Trophoblast cell (in vitro differentiated cells and primary cell): ENCODE results near the gene HSF4.
A peak's percentile ranks its signal among the peaks of the same experiment; 100 is the strongest.

Experiments
- DNase-seq, 2 donors: peaks; one replicate each; pipeline ENCODE4 v3.0.0-alpha.2; 2016
- H2AFZ ChIP-seq: 2 replicates; pipeline ENCODE4 v1.6.1; 2013; ENCODE audit warnings: low read length, moderate library complexity, mild to moderate bottlenecking; ENCODE audit not compliant: insufficient read depth, poor library complexity
- H2AK5ac ChIP-seq: 2 replicates; pipeline ENCODE4 v1.6.1; 2013; ENCODE audit warnings: mild to moderate bottlenecking, low read length
- H2BK120ac ChIP-seq: 2 replicates; pipeline ENCODE4 v1.6.1; 2013; ENCODE audit warnings: low read length, mild to moderate bottlenecking, moderate library complexity; ENCODE audit not compliant: insufficient read depth, poor library complexity
- H2BK12ac ChIP-seq: 2 replicates; pipeline ENCODE4 v1.6.1; 2013; ENCODE audit warnings: mild to moderate bottlenecking, low read length, moderate library complexity
- H2BK5ac ChIP-seq: 2 replicates; pipeline ENCODE4 v1.6.1; 2013; ENCODE audit warnings: low read length, low read depth, moderate library complexity, mild to moderate bottlenecking; ENCODE audit not compliant: poor library complexity
- H3K14ac ChIP-seq: 2 replicates; pipeline ENCODE4 v1.6.1; 2013; ENCODE audit warnings: mild to moderate bottlenecking, low read length
- H3K18ac ChIP-seq: 2 replicates; pipeline ENCODE4 v1.6.1; 2013; ENCODE audit warnings: mild to moderate bottlenecking, low read length
- H3K23ac ChIP-seq: 2 replicates; pipeline ENCODE4 v1.6.1; 2013; ENCODE audit warnings: low read length
- H3K27ac ChIP-seq: 2 replicates; pipeline ENCODE4 v1.5.1; 2013; ENCODE audit warnings: low read depth, mild to moderate bottlenecking, inconsistent platforms, low read length, moderate library complexity
- H3K27me3 ChIP-seq: 2 replicates; pipeline ENCODE4 v1.6.1; 2013; ENCODE audit warnings: inconsistent platforms, mild to moderate bottlenecking, low read length, moderate library complexity; ENCODE audit not compliant: insufficient read depth
- H3K36me3 ChIP-seq, 2 experiments: 1 replicate in 1 of 2; 2 replicates in 1 of 2; pipeline ENCODE4 v1.6.1; 2013; ENCODE audit warnings: low read length in 2 of 2, mild to moderate bottlenecking in 2 of 2, moderate library complexity in 1 of 2; ENCODE audit not compliant: insufficient read depth in 2 of 2, control insufficient read depth in 1 of 2
- H3K4ac ChIP-seq: 2 replicates; pipeline ENCODE4 v1.6.1; 2013; ENCODE audit warnings: low read depth, mild to moderate bottlenecking, low read length, moderate library complexity
- H3K4me1 ChIP-seq, 2 experiments: 1 replicate in 1 of 2; 2 replicates in 1 of 2; pipeline ENCODE4 v1.6.1; 2013; ENCODE audit warnings: low read length in 2 of 2, mild to moderate bottlenecking in 2 of 2, moderate library complexity in 1 of 2; ENCODE audit not compliant: insufficient read depth in 2 of 2, control insufficient read depth in 1 of 2
- H3K4me2 ChIP-seq: 2 replicates; pipeline ENCODE4 v1.6.1; 2013; ENCODE audit warnings: inconsistent platforms, mild to moderate bottlenecking, low read length, moderate library complexity
- H3K4me3 ChIP-seq: 2 replicates; pipeline ENCODE4 v1.5.1; 2013; ENCODE audit warnings: mild to moderate bottlenecking, low read depth, low read length, inconsistent platforms
- H3K79me1 ChIP-seq: one replicate; pipeline ENCODE4 v1.6.1; 2013; ENCODE audit warnings: low read length
- H3K79me2 ChIP-seq: 2 replicates; pipeline ENCODE4 v1.6.1; 2013; ENCODE audit warnings: low read length, mild to moderate bottlenecking; ENCODE audit not compliant: control insufficient read depth, insufficient read depth, poor library complexity
- H3K9ac ChIP-seq: 2 replicates; pipeline ENCODE4 v1.6.1; 2013; ENCODE audit warnings: mild to moderate bottlenecking, low read length
- H3K9me3 ChIP-seq: 2 replicates; pipeline ENCODE4 v1.6.1; 2013; ENCODE audit warnings: low read depth, mild to moderate bottlenecking, control low read depth, inconsistent platforms, low read length; ENCODE audit not compliant: insufficient read depth
- H4K12ac ChIP-seq: 2 replicates; pipeline ENCODE4 v1.6.1; 2013; ENCODE audit warnings: low read depth, mild to moderate bottlenecking, low read length, moderate library complexity
- H4K8ac ChIP-seq: 2 replicates; pipeline ENCODE4 v1.6.1; 2013; ENCODE audit warnings: low read depth, mild to moderate bottlenecking, low read length, moderate library complexity
- H4K91ac ChIP-seq: one replicate; pipeline ENCODE4 v1.6.1; 2013; ENCODE audit warnings: low read depth, mild to moderate bottlenecking, low read length, moderate library complexity
- WGBS: extraction: QIAGEN DNeasy Blood & Tissue Kit; methylation state at CpG from one replicate; pipeline ENCODE4 v1.1.7; 2013; ENCODE audit warnings: missing lambda C conversion rate; ENCODE audit not compliant: insufficient read length, insufficient coverage; ENCODE audit errors: extremely low coverage; 5-methylcytosine and 5-hydroxymethylcytosine counted together

HSF4 gene

GRCh38 chr16:67204076-67204475, 39.5 kb downstream of the HSF4 start:
- H3K9me3 ChIP-seq, result peaks cover 4% of the 10 kb centered on the region
- H3K23ac ChIP-seq, result no peak overlapping the region
- no peak overlapping the region for H2BK5ac ChIP-seq
- WGBS, result no CpG with 5 or more reads among the region's 4 CpGs
- no peak overlapping the region for H2BK12ac ChIP-seq
- no peak overlapping the region for H4K12ac ChIP-seq
- H3K18ac ChIP-seq, result no peak overlapping the region
- no peak overlapping the region for H4K91ac ChIP-seq
- H4K8ac ChIP-seq, result no peak overlapping the region
- H3K4me3 ChIP-seq, result no peak overlapping the region
- H2AFZ ChIP-seq, result no peak overlapping the region
- H3K4me1 ChIP-seq, result peaks cover 29 to 31% of the 10 kb centered on the region in 2 experiments
- no peak overlapping the region for H3K4me2 ChIP-seq
- peaks cover 31 to 36% of the 10 kb centered on the region in 2 experiments for H3K36me3 ChIP-seq
- no peaks in the 10 kb centered on the region for H3K79me2 ChIP-seq
- DNase-seq, result no peak
- no peak overlapping the region for H3K27ac ChIP-seq
- no peak overlapping the region for H3K9ac ChIP-seq
- no peak overlapping the region for H3K14ac ChIP-seq
- no peaks in the 10 kb centered on the region for H3K27me3 ChIP-seq
- H3K79me1 ChIP-seq, result peaks cover 11% of the 10 kb centered on the region
- H2AK5ac ChIP-seq, result no peak overlapping the region
- no peak overlapping the region for H3K4ac ChIP-seq
- H2BK120ac ChIP-seq, result no peak overlapping the region

- Histone ChIP-seq H3K4me2 (no peak overlapping the region), H3K18ac (peak overlapping the region; percentile 30), H2AK5ac (no peak overlapping the region), H3K27me3 (no peaks in the 10 kb centered on the region), H3K36me3 (peaks cover 28 to 29% of the 10 kb centered on the region in 2 experiments), H3K79me1 (peaks cover 9% of the 10 kb centered on the region), H3K14ac (peak overlapping the region; percentile 9), H4K8ac (no peak overlapping the region), H2BK12ac (no peak overlapping the region), H2AFZ (no peak overlapping the region), H3K23ac (no peak overlapping the region), H3K79me2 (no peaks in the 10 kb centered on the region), H3K4me1 (peaks cover 22 to 26% of the 10 kb centered on the region in 2 experiments), H4K91ac (no peak overlapping the region), H3K4ac (no peak overlapping the region), H3K27ac (no peak overlapping the region), H3K4me3 (no peak overlapping the region), H4K12ac (no peak overlapping the region), H3K9me3 (peaks cover 5% of the 10 kb centered on the region), H2BK5ac (no peak overlapping the region), H3K9ac (no peak overlapping the region), H2BK120ac (peak overlapping the region; percentile 13)
- WGBS, result no CpG with 5 or more reads among the region's 8 CpGs
- no peak for DNase-seq
These were observed 41.7 kb downstream of the HSF4 start for GRCh38 chr16:67206129-67206837.

DNA sequence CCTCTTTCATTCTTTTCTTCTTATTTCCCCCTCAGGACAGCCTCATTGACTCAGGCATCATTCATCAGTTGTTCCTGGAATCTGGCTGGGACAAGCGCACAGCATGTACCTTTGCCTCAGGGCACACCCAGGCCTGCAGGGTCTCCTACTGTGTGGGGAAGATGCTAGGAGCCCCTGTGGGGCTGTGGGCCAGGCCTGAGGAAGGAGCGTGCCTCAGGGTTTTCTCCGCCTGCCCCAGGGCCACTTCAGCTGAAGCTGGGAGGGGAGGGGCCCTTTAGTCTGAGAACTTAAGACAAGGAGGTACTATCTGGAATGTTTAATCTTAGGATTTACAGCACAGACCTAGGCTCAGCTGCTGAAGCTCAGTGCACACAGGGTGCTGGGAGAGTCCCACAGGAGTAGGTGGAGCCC, 42.3 kb downstream of the HSF4 start:
- no peak overlapping the region for H3K9ac ChIP-seq
- H2AK5ac ChIP-seq, result no peak overlapping the region
- H3K23ac ChIP-seq, result no peak overlapping the region
- H3K4ac ChIP-seq, result no peak overlapping the region
- peak overlapping the region; percentile 33 for H4K91ac ChIP-seq
- H3K9me3 ChIP-seq, result peaks cover 5% of the 10 kb centered on the region
- peaks cover 23 to 24% of the 10 kb centered on the region in 2 experiments for H3K36me3 ChIP-seq
- H3K79me1 ChIP-seq, result peaks cover 9% of the 10 kb centered on the region
- H3K27ac ChIP-seq, result no peak overlapping the region
- no peaks in the 10 kb centered on the region for H3K79me2 ChIP-seq
- H3K4me3 ChIP-seq, result no peak overlapping the region
- H3K14ac ChIP-seq, result no peak overlapping the region
- H3K4me2 ChIP-seq, result no peak overlapping the region
- H2AFZ ChIP-seq, result no peak overlapping the region
- no peak overlapping the region for H4K12ac ChIP-seq
- no peak overlapping the region for H4K8ac ChIP-seq
- H2BK12ac ChIP-seq, result no peak overlapping the region
- no peak overlapping the region for H3K18ac ChIP-seq
- DNase-seq, result peak; percentile 99 to 100
- no peak overlapping the region for H2BK5ac ChIP-seq
- H3K27me3 ChIP-seq, result no peaks in the 10 kb centered on the region
- H3K4me1 ChIP-seq, result peaks cover 22 to 26% of the 10 kb centered on the region in 2 experiments
- H2BK120ac ChIP-seq, result peak overlapping the region; percentile 23
- no CpG with 5 or more reads among the region's 3 CpGs for WGBS

- H3K9me3 ChIP-seq, result peaks cover 5% of the 10 kb centered on the region
- H2BK12ac ChIP-seq, result no peak overlapping the region
- H2BK120ac ChIP-seq, result peak overlapping the region; percentile 23
- no peak overlapping the region for H3K4me3 ChIP-seq
- H3K4me2 ChIP-seq, result no peak overlapping the region
- H3K18ac ChIP-seq, result no peak overlapping the region
- H4K91ac ChIP-seq, result peak overlapping the region; percentile 33
- H3K79me2 ChIP-seq, result no peaks in the 10 kb centered on the region
- no peak overlapping the region for H3K9ac ChIP-seq
- H2BK5ac ChIP-seq, result no peak overlapping the region
- no peak overlapping the region for H2AFZ ChIP-seq
- H3K4me1 ChIP-seq, result peaks cover 22 to 26% of the 10 kb centered on the region in 2 experiments
- no peak overlapping the region for H3K4ac ChIP-seq
- peaks cover 16 to 17% of the 10 kb centered on the region in 2 experiments for H3K36me3 ChIP-seq
- peaks cover 9% of the 10 kb centered on the region for H3K79me1 ChIP-seq
- no peak overlapping the region for H4K12ac ChIP-seq
- peak; percentile 98 for DNase-seq
- no peak overlapping the region for H4K8ac ChIP-seq
- H3K27me3 ChIP-seq, result no peaks in the 10 kb centered on the region
- H3K14ac ChIP-seq, result peak overlapping the region; percentile 0
- no CpG with 5 or more reads among the region's 21 CpGs for WGBS
- H2AK5ac ChIP-seq, result no peak overlapping the region
- H3K27ac ChIP-seq, result peak overlapping the region; percentile 0
- no peak overlapping the region for H3K23ac ChIP-seq
These were observed 42.9 kb downstream of the HSF4 start for GRCh38 chr16:67207249-67208091.
